HG03521 (cell line): ENCODE measurements around the gene MMP2.

Source experiments
- ATAC-seq: cut with Tn5 transposase; IDR thresholded peaks from one replicate; pipeline ENCODE4 v1.9.1; 2021; ENCODE audit warnings: mild to moderate bottlenecking, moderate library complexity; ENCODE audit not compliant: unreplicated experiment

MMP2 gene

DNA sequence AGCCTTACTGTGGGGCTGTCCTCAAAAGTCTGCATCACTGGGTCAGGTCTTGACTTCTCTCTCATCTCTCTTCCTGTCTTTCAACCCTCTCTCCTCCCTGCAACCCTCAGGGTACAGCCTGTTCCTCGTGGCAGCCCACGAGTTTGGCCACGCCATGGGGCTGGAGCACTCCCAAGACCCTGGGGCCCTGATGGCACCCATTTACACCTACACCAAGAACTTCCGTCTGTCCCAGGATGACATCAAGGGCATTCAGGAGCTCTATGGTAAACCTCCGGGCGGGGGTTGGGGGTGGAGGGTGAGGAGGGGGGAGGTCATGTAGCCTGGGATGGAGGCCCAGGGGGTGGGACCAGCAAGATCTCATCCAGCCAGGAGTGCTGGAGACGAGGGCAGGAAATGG lies 12.7 kb downstream of the MMP2 start:
- no peak for ATAC-seq

DNA sequence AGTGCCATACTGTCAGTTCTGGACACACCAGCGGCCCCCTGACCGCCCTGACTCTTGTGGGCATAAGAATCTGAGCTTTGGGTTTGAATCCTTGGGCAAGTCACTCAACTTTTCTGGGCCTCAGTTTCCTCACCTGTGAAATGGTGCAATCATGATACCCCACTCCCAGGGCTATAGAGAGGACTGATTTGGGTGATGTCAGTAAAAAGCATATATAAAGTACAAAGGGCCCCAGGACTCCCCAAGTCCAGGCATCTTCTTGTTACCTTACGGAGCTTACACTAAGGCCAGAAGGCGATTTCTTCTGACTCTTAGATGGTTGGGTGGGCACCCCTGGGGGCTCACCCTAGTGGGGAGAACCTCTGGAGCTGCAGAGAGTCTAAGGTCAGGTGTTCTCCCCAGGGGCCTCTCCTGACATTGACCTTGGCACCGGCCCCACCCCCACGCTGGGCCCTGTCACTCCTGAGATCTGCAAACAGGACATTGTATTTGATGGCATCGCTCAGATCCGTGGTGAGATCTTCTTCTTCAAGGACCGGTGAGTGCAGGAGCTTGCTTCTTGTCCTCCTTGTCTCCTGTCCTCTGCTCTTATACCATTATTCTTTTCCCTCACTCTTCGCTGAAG lies 13.9 kb downstream of the MMP2 start:
- no peak for ATAC-seq

DNA sequence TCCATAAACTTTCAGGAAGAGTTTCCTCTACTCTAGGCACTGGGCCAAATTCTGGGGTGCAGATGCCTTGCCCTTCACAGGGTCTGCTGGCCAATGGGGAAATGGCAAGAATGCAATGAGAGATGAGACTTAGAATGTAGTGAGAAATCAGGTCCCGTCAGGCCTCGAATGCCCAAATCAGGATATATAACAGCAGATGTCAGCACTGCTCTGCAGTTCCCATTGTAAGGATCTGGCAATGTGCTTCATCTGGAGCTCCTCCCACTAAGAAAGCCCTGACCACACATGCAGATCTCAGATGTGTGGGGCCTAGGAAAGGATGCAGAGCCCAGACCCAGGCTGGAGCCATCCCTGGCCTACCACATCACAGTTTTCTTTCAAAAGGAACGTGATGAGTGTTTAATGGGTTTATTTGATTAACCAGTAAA lies 16.0 kb downstream of the MMP2 start:
- no peak for ATAC-seq

DNA sequence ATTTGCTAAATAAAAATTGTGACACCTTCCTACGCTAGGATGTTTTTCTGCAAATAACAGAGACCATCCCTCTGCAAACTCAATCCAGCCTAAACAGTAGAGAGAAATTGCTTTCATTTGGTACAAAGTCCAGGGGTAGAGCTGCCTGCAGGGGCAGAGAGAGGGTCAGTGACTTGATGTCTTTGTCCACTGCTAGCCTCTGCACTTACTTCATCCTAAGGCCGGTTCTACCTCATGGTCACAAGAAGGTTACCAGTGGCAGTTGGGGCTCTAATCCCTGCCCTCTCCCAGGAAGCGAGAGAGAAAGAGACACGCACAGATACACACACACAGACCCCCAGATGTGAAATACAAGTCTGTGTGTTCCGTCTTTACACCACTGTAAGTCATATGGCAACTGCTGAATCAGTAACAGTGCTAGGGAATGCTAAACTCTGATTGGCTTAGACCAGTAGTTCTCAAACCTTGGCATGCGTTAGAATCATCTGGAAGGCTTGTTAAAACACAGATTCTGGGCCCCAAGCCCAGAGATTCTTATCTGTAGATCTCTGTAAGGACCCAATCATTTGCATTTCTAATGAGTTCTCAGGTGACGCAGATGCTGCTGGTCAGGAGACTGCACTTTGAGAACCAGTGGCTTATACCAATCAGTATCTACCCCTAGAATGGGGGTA lies 16.8 kb downstream of the MMP2 start:
- ATAC-seq = no peak

DNA sequence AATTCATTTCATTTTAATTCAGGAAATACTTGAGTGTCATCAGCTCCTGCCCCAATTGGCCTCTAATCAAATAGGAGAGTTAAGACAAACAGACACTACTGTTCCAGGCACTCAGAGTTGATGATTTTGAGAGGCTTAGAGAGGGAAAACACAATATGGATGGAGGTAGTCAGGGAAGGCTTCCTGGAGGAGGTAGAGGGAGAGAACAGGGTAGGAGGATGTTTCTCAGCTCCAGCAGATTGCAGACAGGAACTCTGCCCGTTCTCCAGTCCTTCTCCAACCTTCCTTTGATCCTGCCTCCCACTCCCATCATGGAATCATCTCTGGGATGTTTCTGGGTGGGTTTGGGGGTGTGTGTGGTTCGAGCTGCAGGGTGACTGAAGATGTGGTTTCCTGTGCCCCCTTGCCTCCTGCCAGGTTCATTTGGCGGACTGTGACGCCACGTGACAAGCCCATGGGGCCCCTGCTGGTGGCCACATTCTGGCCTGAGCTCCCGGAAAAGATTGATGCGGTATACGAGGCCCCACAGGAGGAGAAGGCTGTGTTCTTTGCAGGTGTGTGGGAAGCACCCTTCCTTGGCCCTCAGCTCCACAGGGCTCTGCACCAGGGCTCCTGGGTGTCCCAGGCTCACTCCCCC lies 17.6 kb downstream of the MMP2 start:
- ATAC-seq = no peak

DNA sequence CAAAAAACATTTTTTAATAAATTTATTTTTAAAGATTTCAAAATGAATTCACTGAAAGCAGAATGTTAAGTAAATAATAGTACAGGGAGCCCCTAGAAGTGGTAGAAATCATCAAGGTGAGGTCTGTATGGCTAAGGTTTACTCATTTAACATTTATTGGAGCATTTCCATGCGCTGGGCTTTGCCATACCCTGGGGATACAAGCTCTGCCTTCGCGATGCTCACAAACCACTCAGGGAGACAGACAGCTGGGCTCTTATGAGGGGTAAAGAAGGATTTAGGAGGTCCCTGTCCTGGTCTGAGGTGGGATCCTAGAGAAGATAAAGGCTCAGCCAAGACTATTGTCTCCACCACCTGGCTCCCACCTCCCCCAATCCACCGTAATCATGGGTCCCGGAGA lies 18.6 kb downstream of the MMP2 start:
- no peak for ATAC-seq

DNA sequence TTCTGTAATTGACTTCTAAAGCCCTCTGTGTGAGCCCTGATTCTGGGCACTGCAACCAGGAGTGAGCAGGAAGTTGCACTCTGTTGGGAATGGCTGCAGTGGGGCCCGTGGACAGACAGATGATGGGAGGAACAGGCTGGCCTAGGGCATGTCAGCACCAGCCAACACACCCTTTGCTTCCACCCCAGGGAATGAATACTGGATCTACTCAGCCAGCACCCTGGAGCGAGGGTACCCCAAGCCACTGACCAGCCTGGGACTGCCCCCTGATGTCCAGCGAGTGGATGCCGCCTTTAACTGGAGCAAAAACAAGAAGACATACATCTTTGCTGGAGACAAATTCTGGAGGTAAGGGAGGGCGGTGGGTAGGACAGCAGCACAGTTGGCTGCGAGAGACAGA lies 19.1 kb downstream of the MMP2 start:
- ATAC-seq = no peak

DNA sequence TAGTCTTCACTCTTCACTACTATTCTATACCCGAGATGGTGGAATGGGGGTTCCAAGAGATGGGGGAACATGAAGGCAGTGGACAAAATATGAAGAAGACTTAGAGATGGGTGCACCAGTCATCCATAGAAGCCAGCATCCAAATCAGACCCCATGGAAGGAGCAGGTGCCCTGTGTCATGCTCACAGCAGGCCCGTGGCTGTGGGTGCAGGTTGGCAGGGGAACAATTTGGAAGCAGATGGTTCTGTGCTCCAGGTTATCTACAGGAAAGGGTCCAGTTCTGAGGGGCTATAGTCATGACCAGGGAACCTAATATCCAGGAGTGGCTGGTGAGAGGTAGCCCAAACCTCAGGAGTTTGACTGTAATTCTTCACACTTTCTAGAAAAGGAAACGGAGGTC lies 20.3 kb downstream of the MMP2 start:
- no peak for ATAC-seq

DNA sequence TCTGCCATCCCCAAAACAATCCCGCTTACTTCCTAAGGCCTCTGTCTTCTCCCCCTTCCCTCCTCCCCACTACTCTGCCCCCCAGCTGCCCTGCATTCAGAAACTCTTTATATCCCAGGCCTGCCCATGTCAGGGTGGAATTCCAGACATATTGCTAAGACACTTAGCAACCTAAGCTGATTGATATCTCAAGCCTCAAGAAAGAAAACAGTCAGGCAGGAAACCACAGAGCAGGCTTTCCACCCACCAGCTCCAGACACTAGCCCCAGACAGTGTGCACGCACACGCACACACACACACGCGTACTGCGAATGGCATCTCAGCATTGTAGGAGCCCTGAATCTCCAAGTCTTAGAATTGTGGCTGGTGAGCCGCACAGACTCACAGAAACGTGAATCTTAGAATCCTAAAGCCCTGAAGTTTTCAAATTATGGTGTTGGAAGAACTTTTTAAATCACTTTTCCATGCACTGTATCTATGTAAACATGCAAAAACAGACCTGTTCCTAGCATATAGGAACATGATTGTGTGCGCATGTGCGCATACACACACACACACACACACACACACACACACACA lies 21.0 kb downstream of the MMP2 start:
- ATAC-seq = no peak

DNA sequence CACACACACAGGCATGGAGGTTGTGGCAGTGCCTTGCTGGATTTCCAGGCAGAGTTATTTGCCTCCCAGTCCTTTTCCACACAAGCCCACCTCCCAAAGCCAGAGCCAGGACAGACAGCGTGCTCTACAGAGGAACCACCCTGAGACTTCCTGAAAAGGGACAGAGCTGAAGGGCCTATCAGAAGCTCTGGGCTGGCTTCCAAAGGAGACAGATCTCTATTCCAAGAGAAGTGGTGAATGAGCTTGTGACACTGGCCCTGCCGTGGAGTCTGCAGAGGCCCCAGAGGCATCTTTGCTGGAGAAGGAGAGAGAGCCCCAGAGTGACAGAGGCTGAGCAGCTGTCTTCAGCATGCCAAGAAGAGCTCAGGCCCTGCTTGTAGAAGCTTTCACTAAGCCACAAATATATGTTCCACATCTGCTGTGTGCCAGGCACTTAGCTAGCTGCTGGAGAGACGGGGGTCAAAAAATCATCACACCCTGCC lies 21.6 kb downstream of the MMP2 start:
- ATAC-seq = no peak

DNA sequence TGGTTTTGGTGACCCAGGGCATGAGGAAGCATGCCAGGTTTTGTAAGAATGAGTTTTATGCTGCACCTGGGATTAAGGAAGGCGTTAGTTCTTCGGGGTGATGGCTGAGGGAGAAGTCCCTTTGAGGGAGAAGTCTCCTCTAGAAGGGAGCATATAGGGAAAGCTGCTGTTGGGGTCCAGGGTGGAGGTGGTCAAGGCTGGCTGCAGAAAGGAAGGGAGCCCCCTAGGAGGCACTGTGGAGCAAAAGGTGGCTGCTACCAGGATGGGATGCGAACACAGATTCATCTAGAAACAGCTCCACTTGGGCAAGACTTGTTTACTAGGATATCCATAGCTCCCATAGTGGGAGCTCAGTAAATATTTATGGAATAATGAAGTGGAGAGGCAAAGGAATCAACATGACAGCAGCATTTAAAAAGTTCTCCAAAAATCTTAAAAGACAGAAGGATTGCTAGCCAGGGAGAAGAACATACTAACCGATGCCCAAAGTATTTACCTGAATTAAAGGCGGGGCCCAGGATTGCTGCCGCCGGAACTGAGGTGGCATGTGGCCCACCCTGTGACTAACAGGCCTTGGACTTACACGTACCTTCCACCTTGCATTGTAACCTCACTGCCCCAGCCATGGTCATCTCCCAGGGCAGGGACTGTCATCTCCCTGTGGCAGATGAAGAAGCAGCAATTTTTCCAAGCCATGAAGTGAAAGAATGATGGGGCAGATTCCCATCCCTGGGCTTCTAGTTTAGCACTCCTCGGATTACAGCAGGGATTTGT lies 22.7 kb downstream of the MMP2 start:
- no peak for ATAC-seq

DNA sequence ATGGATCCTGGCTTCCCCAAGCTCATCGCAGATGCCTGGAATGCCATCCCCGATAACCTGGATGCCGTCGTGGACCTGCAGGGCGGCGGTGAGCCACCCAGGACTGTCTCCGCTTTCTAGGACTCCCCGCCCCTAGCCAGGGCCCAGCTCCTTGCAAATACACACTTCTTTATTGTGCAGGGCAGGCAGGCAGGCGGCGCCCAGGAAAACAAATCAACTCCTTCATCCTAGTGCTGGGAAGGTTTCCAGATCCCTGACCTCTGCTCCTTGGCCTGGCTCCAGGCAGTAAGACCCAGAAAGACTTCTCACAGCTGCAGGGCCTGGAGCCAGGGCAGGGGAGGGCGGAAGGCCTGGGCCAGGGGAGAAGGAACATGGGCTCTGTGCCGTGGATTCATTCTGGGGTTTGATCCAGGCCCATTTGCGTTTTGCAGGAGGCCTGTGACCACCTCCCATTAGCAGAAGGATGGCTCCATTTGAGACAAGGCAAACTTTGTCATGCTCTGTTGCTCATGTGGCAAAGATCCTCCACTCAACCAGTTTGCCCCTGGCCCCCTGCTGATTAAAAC lies 23.9 kb downstream of the MMP2 start:
- ATAC-seq = no peak

DNA sequence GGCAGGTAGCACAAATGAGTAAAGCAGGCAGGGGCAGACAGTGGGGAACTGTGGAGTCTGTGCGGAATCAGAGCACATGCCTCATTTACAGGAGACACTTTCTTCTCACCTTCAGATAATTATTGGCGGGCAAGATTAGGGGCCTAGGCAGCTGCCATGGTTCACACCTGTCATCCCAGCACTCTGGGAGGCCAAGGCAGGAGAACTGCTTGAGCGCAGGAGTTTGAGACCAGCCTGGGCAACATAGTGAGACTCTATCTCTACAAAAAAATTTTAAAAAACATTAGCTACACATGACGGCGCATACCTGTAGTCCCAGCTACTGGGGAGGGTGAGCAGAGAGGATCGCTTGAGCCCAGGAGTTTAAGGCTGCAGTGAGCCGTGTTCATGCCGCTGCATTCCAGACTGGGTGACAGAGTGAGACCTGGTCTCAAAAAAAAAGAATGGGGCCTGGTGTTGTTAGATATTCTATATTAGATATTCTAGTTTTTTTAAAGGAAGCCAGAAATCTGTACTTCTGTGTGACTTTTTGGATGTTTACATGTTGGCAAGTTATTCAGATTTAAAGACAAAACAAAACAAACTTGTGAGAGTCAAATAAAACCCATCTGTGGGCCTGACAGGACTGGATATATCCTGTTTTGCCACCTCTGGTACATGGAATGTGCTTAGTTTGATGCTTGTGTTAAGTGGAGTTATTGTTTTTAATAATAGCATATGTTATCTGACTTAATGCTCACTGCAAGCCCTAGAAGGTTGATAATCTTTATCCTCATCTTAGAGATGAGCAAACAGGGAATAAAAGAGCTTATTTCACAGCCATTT lies 24.9 kb downstream of the MMP2 start:
- no peak for ATAC-seq

DNA sequence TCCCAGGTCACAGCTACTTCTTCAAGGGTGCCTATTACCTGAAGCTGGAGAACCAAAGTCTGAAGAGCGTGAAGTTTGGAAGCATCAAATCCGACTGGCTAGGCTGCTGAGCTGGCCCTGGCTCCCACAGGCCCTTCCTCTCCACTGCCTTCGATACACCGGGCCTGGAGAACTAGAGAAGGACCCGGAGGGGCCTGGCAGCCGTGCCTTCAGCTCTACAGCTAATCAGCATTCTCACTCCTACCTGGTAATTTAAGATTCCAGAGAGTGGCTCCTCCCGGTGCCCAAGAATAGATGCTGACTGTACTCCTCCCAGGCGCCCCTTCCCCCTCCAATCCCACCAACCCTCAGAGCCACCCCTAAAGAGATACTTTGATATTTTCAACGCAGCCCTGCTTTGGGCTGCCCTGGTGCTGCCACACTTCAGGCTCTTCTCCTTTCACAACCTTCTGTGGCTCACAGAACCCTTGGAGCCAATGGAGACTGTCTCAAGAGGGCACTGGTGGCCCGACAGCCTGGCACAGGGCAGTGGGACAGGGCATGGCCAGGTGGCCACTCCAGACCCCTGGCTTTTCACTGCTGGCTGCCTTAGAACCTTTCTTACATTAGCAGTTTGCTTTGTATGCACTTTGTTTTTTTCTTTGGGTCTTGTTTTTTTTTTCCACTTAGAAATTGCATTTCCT lies 26.5 kb downstream of the MMP2 start:
- ATAC-seq = no peak

DNA sequence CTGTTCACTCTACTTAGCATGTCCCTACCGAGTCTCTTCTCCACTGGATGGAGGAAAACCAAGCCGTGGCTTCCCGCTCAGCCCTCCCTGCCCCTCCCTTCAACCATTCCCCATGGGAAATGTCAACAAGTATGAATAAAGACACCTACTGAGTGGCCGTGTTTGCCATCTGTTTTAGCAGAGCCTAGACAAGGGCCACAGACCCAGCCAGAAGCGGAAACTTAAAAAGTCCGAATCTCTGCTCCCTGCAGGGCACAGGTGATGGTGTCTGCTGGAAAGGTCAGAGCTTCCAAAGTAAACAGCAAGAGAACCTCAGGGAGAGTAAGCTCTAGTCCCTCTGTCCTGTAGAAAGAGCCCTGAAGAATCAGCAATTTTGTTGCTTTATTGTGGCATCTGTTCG lies 27.1 kb downstream of the MMP2 start:
- ATAC-seq = no peak

DNA sequence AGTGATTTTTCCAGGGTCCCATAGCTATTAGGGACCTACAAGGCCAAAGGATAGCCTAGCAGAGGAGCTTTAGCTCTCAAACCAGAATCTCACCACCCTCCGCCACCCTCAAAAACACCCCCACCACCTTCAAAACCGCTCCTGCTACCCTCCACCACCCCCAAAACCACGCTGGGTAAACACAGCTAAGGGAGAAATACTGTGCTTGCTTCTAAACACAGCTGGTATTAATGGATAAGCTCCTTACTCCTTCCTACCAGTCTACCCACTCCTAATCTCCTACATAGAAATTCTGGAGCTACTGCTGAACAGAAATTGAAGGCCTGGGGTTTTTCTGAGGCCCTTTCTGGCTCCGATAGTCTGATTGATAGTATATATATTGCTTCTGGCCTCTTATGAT lies 27.7 kb downstream of the MMP2 start:
- no peak for ATAC-seq

DNA sequence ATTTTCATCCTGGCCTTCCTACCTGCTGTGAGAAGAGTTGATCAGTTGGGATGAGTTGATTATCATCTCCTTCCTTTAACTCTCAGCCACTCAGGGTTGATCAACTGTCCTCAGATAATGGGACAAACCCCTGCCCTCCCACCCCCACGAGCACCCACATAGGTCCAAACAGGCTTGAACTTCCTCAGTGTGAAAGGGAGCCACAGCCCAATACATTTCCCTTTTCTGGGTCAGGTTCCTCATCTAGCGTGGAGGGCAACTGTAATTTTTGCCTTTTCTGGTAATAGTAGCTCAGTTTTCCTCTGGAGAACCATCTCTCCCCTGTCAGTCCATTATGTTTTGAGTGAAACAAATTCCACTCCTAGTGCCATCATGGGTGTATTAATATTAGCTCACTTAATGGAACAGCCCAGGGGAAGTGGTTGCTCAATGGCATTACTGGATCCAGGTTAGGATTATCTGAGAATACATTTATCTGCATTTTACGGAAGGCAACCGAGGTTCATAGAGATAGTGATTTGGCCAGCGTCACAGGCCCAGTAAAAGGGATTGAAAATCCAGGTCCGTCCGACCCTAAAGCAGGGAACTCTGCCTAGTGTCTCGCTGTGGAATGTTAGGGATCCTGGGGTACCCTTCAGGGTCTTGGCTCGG lies 29.4 kb downstream of the MMP2 start:
- ATAC-seq = no peak

DNA sequence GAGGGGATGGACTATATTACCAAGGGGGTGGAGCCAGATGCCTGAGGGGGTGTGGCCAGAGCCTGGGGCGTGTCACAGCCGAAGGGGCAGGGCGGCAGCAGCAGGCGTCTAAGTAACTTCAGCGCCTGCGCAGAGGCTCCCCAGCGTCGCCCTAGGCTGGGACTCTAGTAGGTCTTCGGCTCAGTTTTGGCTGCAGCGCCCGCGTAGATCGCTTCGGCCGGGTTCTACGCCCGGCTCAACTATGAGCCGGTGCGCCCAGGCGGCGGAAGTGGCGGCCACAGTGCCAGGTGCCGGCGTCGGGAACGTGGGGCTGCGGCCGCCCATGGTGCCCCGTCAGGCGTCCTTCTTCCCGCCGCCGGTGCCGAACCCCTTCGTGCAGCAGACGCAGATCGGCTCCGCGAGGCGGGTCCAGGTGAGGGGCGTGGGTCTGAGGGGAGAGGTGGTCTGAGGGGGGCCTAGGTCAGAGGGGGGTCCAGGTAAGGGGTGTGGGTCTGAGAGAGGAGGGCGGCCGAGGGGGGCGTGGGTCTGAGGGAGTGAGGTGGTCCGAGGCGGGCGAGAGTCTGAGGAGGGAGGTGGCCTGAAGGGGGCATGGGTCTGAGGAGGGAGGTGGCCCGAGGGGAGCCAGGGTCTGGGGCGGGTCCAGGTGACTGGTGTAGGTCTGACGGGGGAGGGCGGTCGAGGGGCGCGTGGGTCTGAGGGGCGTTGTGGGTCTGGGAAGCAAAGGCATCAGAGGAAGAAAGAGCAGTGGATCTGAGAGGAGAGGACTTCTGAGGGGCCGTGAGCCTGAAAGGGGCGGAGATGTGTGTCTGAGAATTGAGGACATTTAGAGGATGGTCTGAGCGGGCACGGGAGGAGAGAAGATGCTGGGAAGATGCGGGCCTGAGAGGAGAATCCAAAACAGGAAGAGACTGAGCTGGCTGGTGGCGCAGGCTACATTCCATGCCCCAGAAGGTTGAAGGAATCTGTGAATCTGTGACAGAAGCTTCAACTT lies 30.2 kb downstream of the MMP2 start, which contains the start of gene LPCAT2:
TSS of gene LPCAT2 (plus strand) at position 132 of the 991 bp plus-strand sequence. CDS start at position 242, 110 bp downstream.
- ATAC-seq = no peak
